NOMO-1 treated with DMSO at 0.1 percent for 48 hours (cell line): ENCODE measurements around the gene SMG9.
"Not testable (repeated sequence)": the region's sequence is repeated elsewhere in the genome, so short reads cannot be mapped to it uniquely, and the experiment has no call there.

Source experiments
- DNase-seq: peaks from one replicate; lab custom pipeline; 2025; ENCODE audit not compliant: unreplicated experiment; lab: John Stamatoyannopoulos, UW

SMG9 gene

DNA sequence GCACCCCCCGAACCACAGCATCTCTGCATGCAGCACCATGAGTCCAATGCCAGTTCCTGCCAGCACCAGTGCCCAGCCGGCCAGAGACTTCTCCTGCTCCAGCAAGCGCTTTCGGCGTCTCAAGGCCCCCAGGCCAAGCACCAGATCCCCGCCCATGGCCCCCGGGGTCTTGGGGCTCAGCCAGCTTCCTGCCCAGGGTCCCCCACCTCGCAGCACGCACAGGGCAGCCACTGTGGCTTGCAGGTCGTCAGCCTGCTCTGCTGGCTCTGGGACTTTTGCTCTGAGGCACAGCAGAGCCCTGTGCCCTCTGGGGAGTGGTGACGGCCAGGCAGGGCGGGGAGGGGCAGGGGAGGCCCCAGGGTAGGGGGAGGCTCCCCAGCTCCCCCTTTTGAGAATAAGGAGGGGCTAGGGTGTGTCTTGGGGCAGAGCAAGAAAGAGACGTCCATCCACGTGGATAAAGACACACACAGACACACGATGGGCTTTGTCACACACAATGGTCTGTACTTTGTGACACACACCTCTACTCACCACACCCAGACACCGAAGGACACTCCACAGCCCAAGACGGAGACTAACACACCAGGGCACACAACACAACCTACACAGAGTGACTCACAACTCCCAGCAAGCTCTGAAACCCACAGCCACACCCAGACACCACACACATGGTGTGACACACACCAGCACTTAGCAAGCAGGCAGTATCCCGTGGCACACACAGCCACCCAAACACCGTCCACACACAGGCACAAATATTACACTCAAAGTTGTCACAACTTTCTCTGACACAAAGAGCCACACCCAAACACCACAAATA lies 26.2 kb upstream of the SMG9 start, which contains the start of gene KCNN4:
Gene KCNN4, minus strand, starts transcription at position 268 of the 820 bp plus-strand sequence. Its CDS starts 112 bp downstream, at position 156.
- peak; percentile 51 for DNase-seq

DNA sequence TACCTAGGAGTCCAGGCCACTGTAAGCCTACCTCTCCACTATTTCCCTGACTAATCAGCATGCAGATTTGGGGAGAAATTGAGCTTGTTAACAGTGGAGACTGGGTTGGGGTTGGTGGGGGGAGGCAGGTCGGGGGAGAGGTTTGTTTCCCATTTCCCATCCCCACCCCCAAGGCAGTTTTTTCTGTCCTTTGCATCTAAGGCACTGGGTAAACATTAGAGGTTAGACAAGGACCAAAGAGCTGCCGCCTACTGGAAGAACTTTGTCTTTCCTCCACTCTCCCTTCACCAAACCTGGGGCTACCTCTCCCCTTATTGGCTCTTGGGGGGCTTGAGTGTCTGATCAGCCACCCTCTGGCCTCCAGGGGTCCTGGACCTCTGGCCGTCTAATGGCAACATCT lies 25.1 kb upstream of the SMG9 start:
- peak; percentile 50 for DNase-seq

DNA sequence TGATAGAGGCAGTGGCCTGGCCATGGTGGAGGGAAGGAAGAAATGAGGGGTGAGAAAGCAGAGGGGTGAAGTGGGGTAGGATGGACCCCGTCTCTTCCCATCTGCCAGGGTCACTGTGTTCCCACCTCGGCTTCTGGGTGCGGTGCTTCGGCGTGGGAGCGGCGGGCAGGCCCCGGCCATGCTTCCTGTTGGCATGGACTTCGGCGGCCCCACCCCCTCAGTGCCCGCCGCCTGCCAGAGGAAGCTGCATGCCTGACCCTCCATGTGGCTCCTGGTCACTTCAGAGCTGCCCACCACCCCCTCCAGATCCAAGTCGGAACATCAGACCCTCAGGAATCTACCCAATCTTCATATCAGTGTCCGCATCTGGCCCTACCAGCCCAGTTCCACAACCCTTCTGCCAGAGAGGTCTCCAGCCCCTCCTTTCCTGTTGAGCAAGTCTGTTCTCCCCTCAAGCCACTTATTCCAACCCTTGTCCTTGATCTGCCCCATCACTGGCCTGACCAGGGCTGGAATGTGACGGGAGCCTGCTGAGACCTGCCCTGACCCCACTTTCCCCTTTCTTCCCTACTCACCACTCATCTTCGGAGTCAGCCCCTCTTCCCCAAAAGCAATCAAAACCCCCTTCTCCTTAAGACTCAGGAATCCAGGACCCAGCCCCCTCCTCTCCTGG lies 24.5 kb upstream of the SMG9 start:
- peak; percentile 12 for DNase-seq

GRCh38 chr19:43778651-43779050 lies 23.9 kb upstream of the SMG9 start:
- no peak for DNase-seq

DNA sequence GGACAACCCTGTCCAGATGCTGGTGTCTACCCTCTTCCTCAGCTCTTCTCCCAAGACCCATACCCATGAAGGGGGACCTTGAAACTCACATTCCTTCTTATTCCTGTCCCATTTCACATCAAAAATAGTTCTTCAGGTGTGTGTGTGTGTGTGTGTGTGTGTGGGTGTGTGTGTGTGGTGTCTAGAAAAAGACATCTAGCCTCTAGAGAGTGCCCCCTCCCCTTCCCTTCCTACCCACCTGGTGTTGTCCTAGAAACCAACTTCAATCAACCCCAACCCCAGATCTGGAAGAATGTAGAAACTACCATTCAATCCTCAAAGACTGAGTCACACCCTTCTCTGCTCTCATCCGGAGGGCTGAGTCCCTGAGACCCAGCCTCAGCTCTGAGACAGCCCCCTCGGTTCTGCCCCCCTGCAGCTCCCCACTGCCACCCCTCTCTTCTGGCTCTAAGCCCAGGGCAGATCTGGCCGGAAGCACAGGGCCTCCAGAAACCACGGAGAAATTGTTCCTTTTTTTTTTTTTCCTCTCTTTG lies 22.5 kb upstream of the SMG9 start:
- peak; percentile 70 for DNase-seq

- DNase-seq = no peak
Observed at GRCh38 chr19:43776286-43776685, 21.5 kb upstream of the SMG9 start.

- DNase-seq = no peak
Observed at GRCh38 chr19:43775299-43775890, 20.6 kb upstream of the SMG9 start.

DNA sequence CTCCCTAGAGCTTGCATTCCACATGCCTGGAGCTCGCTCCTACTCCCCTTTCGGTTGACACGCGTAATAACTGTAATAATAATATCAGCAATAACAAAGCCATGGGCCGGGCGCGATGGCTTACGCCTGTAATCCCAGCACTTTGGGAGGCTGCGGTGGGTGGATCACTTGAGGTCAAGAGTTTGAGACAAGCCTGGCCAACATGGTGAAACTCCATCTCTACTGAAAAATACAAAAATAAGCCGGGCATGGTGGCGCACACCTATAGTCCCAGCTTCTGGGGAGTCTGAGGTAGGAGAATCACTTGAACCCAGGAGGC lies 20.1 kb upstream of the SMG9 start:
- DNase-seq = not testable (repeated sequence)

- no peak for DNase-seq
Observed at GRCh38 chr19:43774103-43774939, 19.6 kb upstream of the SMG9 start.

GRCh38 chr19:43773725-43774102 lies 19.0 kb upstream of the SMG9 start:
- no peak for DNase-seq

DNA sequence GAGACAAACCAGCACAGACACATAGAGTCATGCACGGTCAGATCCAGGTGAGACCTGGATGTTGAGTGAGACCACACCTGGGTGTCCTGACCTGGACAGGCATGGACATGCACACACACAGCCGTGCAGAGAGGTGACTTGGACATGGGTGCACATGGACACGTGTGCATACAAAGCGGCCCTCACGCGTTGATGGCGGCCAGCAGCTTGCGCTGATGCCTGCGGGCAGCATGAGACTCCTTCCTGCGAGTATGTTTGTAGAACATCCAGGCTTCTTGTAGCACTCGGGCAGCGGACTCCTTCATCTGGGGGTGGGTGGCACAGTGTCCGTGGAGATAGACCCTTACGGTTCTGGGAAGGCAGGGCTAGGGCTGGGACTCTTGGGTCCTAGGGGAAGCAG lies 14.5 kb upstream of the SMG9 start:
- no peak for DNase-seq

- peak; percentile 84 for DNase-seq
Observed at GRCh38 chr19:43768273-43769050, 13.7 kb upstream of the SMG9 start.

GRCh38 chr19:43767818-43768217 lies 13.1 kb upstream of the SMG9 start:
- DNase-seq = no peak

DNA sequence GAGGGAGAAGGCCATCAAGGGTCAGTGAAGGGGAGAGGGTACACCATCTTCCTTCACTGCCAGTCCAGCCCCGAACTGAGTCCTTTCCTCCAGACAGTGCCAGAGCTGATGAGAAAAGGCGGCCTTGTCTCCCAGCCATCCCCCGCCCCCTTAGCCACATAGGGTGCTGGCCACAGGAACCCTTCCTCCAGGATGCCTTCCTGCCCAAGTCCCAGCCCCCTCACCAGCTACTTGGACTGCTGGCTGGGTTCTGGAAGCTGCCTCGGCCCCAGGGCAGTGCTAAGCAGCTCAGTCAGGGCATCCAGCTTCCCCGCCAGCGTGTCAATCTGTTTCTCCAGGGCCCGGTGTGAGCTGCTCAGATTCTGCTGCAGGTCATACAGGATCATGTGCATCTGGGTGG lies 12.6 kb upstream of the SMG9 start:
- no peak for DNase-seq

- no peak for DNase-seq
Observed at GRCh38 chr19:43766755-43767043, 11.9 kb upstream of the SMG9 start.

GRCh38 chr19:43765109-43765876 lies 10.5 kb upstream of the SMG9 start:
- DNase-seq = peak; percentile 92

GRCh38 chr19:43764684-43765083 lies 9.9 kb upstream of the SMG9 start:
- not testable (repeated sequence) for DNase-seq

GRCh38 chr19:43763473-43763939 lies 8.7 kb upstream of the SMG9 start:
- DNase-seq = no peak

- no peak for DNase-seq
Observed at GRCh38 chr19:43762814-43763213, 8.1 kb upstream of the SMG9 start.

- no peak for DNase-seq
Observed at GRCh38 chr19:43760941-43761340, 6.2 kb upstream of the SMG9 start.
